ENCODE measurements around the gene PPP2R3A. TPM values are rescaled to one million over a fixed set of nuclear protein-coding genes. Genes with fewer than 3 reads are reported as not detected.
A peak's percentile ranks its signal among the peaks of the same experiment; 100 is the strongest.

PPP2R3A gene
- total and polyA plus RNA-seq, 12 donors: 2.1 to 23.1 (median 14.3) TPM

GRCh38 chr3:136038668-136039067 lies 73.1 kb downstream of the PPP2R3A start:
- no peaks in the 10 kb centered on the region for H3K9me3 ChIP-seq (replicated peaks in 1 of 3)
- intact Hi-C loops (cut with DNase I): no loop called here
- no peaks in the 10 kb centered on the region for H3K27me3 ChIP-seq
- no peak for DNase-seq
- H3K27ac ChIP-seq: no peak overlapping the region
- WGBS, 4 donors: 81 to 85% (median 84%) methylated on average over 2 of the region's 2 CpGs
- H3K4me1 ChIP-seq (replicated peaks in 1 of 2): no peaks in the 10 kb centered on the region
- no peak for TF ChIP-seq POLR2A (IDR thresholded peaks at IDR 0.05)
- TF ChIP-seq CTCF (IDR thresholded peaks at IDR 0.05): no peak
- no peak overlapping the region for H3K4me3 ChIP-seq
- H3K36me3 ChIP-seq (replicated peaks in 1 of 2): no peaks in the 10 kb centered on the region

- no peaks in the 10 kb centered on the region for H3K27me3 ChIP-seq
- no peak for DNase-seq
- TF ChIP-seq POLR2A (IDR thresholded peaks at IDR 0.05) (no peak), CTCF (IDR thresholded peaks at IDR 0.05) (peak; percentile 32 to 73 (median 61))
- no peak overlapping the region for H3K27ac ChIP-seq
- intact Hi-C loops (cut with DNase I): loop anchor here (5.0 to 10.0 kb wide), 2 partner anchors 78 to 125 kb away; partner anchors contain the start of gene PPP2R3A (in 1 of the 2)
- H3K4me3 ChIP-seq: no peak overlapping the region
- no peaks in the 10 kb centered on the region for H3K4me1 ChIP-seq (replicated peaks in 1 of 2)
- no peaks in the 10 kb centered on the region for H3K36me3 ChIP-seq (replicated peaks in 1 of 2)
- no peaks in the 10 kb centered on the region for H3K9me3 ChIP-seq (replicated peaks in 1 of 3)
- WGBS, 4 donors: 67 to 70% (median 68%) methylated on average over 7 of the region's 7 CpGs
Measured at GRCh38 chr3:136042608-136043221, 77.2 kb downstream of the PPP2R3A start.

- no peak for TF ChIP-seq CTCF (IDR thresholded peaks at IDR 0.05)
- no peak for TF ChIP-seq POLR2A (IDR thresholded peaks at IDR 0.05)
- peaks cover 0 to 8% of the 10 kb centered on the region in 2 donors for H3K36me3 ChIP-seq (replicated peaks in 1 of 2)
- no peak overlapping the region for H3K27ac ChIP-seq
- WGBS, 4 donors: 89 to 99% (median 97%) methylated on average over 5 to 7 of the region's 7 CpGs
- intact Hi-C loops (cut with DNase I): loop anchor here (5.0 to 10.0 kb wide), 2 partner anchors 80 to 128 kb away; partner anchors contain the start of gene PPP2R3A (in 1 of the 2)
- no peaks in the 10 kb centered on the region for H3K27me3 ChIP-seq
- no peak overlapping the region for H3K4me3 ChIP-seq
- DNase-seq: no peak
- H3K4me1 ChIP-seq (replicated peaks in 1 of 2): no peaks in the 10 kb centered on the region
- no peaks in the 10 kb centered on the region for H3K9me3 ChIP-seq (replicated peaks in 1 of 3)
Measured at GRCh38 chr3:136044980-136045745, 79.6 kb downstream of the PPP2R3A start.

GRCh38 chr3:136048068-136048467 lies 82.5 kb downstream of the PPP2R3A start:
- intact Hi-C loops (cut with DNase I): loop anchor here in 1 of 2 donors (10.0 kb wide), 1 partner anchor 83 kb away; the partner anchor contains the start of gene PPP2R3A
- 88 to 100% (median 98%) methylated on average over 5 to 7 of the region's 7 CpGs for WGBS, 4 donors

More at GRCh38 chr3:136048068-136048467, 82.5 kb downstream of the PPP2R3A start:
- H3K36me3 ChIP-seq (replicated peaks in 1 of 2): peaks cover 0 to 8% of the 10 kb centered on the region in 2 donors
- no peak for TF ChIP-seq CTCF (IDR thresholded peaks at IDR 0.05)
- no peak for TF ChIP-seq POLR2A (IDR thresholded peaks at IDR 0.05)
- no peaks in the 10 kb centered on the region for H3K4me1 ChIP-seq (replicated peaks in 1 of 2)
- no peaks in the 10 kb centered on the region for H3K27me3 ChIP-seq
- H3K27ac ChIP-seq: no peak overlapping the region
- no peak overlapping the region for H3K4me3 ChIP-seq
- H3K9me3 ChIP-seq (replicated peaks in 1 of 3): no peaks in the 10 kb centered on the region
- DNase-seq: no peak
